GM18870 (cell line): Measurements from ENCODE around the gene PSG11.
"Not testable (repeated sequence)": the region's sequence is repeated elsewhere in the genome, so short reads cannot be mapped to it uniquely, and the experiment has no call there.

Experiments
- ATAC-seq: cut with Tn5 transposase; IDR thresholded peaks from one replicate; pipeline ENCODE4 v1.9.1; 2021; ENCODE audit warnings: moderate library complexity; ENCODE audit not compliant: unreplicated experiment

The PSG11 gene

DNA sequence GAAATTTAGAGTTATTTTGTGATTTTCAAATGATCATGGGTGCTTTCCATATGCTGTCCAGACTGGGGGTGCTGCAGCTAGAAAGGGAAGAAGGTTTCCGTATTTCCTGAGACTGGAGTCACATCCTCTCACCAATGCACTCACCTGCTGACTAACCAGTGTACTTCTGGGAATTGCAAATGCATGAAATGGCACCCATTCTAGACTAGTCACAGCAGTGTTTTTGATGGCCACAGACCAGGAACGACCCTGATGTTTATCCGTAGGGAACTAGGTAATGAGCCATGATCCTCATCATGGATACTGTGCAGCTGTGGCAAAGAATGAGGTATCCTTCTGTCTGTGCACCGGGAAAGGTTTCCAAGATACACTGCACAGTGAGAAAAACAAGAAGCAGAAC is 37.1 kb downstream of the PSG11 start:
- ATAC-seq = not testable (repeated sequence)

DNA sequence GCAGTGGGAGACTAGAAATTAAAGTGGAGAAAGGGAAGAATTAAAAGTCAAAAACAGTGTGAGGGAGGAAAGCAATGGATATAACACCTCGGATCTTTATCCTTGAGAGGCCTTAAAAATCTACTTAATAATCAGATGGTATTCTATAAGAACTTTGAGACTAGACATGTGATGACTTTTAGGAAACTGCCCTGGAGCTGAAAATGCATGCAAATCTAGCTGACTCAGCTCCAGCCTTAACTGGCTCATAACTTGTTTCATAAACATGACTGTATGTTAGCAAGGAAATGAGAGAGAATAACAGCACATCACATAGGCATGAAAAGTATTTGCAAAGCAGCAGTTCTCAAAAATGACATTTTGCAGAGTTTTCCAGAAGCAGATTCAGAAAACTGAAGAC is 38.1 kb downstream of the PSG11 start:
- not testable (repeated sequence) for ATAC-seq

DNA sequence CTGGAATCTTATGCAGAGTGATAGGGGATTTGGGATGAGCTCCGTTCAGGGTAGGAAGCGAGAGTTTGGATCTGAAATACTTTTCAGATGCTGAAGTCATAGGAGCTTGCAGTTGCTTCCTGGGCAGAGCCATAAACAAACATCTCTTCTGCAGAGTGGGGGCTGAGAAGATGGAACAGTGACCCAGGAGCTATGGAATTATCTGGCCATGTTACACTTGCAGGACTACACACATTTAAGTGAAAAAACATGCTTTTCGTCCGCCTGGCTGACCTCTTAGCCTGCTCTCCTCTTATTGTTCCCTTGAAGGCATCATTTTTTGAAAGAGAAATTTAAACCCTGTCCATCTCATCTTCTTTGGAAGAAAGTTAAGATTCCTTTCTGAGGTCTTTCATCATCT is 40.7 kb downstream of the PSG11 start:
- ATAC-seq = no peak

DNA sequence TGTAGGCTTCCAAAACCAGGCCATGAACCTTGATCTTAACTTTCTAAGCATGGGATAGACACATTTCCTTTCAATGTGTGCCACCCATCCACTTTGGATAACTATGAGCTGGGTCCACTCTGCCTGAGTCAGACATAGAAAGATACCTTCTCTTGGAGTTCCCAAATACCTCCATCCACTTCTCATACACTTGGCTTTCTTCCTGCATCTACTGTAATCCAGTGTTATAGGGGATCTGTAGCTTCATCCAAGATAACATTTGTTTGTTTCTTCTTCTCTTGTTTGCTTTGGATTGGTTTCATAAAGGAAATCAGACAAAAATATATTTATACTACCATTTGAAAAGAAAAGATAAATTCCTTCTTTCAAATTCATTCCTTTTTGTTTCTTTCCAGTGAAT is 44.2 kb downstream of the PSG11 start:
- ATAC-seq = not testable (repeated sequence)

DNA sequence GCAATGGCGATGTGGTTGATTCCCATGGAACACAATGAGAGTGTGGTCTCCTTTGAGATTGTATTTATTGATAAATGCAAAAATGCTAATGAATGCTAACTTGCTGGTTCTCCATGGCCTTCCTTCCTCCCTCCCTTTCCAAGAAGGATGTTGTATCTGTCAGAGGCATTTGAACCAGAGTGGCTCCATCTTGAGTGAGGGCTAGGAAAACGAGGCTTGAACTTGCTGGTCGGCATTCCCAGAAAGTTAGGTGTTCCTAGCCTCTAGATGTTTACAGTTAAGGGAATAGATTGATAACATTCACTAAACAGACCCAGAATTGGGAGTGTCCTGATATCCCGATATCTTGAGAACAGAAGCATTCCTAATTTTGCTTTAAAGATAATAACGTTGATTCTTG is 54.8 kb downstream of the PSG11 start:
- not testable (repeated sequence) for ATAC-seq

DNA sequence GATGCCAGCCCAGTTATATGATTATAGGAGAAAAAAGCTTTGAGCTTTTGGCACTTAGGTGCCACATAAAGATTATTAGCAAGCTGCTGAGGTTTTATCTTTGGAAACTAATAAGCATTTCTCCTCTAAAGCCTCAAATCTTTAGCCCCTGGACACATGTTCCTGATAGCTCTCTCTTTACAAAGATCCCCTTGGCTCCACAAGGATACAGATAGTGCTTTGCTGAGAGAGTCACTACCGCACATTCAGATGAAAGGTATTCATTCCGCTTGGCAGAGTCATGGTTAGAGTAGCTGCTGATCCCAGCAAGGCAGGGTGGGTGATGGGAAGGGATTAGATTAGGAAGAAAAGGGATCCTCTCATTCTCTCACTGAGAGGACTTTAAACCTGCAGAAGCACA is 61.1 kb downstream of the PSG11 start:
- ATAC-seq = no peak

DNA sequence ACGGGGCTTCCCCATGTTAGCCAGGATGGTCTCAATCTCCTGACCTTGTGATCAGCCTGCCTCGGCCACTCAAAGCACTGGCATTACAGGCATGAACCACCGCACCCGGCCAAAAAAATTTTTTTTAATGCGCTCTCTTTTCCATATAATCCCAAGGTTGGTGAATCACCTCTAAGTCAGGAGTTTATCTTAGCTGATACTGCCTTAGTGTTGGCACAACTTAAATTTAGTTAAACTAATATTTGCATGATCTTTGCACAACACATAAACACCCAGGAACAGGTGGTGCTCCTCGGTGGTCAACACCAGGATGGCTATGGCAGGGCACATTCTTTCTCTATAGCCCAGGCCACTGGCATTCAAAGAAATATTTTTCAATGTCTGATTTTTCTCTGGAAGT is 65.2 kb downstream of the PSG11 start:
- no peak for ATAC-seq
